SIG-M5 treated with dmso at 0.1 percent for 504 hours (cell line): ENCODE measurements around the gene CCL20.
"Not testable (repeated sequence)": the region's sequence is repeated elsewhere in the genome, so short reads cannot be mapped to it uniquely, and the experiment has no call there.

Experiments
- DNase-seq: peaks from one replicate; lab custom pipeline; 2025; ENCODE audit not compliant: unreplicated experiment; lab: John Stamatoyannopoulos, UW

CCL20 gene

GRCh38 chr2:227829337-227829736 is 15.7 kb downstream of the CCL20 start:
- DNase-seq = peak; percentile 50

DNA sequence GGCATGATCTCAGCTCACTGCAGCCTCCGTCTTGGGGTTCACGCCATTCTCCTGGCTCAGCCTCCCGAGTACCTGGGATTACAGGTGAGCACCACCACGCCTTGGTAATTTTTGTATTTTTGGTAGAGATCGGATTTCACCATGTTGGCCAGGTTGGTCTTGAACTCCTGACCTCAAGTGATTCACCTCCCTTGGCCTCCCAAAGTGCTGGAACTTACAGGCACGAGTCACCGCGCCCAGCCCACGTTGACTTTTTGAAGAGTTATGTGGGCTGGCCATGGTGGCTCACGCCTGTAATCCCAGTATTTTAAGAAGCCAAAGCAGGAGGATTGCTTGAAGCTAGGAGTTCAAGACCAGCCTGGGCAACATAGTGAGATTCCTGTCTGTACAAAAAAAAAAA is 20.8 kb downstream of the CCL20 start:
- DNase-seq = no peak

GRCh38 chr2:227834916-227835650 is 21.4 kb downstream of the CCL20 start:
- peak; percentile 59 for DNase-seq

- not testable (repeated sequence) for DNase-seq
Observed at GRCh38 chr2:227839339-227840129, 25.9 kb downstream of the CCL20 start.

GRCh38 chr2:227846831-227847230 is 33.2 kb downstream of the CCL20 start:
- DNase-seq = no peak

GRCh38 chr2:227848146-227848545 is 34.5 kb downstream of the CCL20 start:
- no peak for DNase-seq

DNA sequence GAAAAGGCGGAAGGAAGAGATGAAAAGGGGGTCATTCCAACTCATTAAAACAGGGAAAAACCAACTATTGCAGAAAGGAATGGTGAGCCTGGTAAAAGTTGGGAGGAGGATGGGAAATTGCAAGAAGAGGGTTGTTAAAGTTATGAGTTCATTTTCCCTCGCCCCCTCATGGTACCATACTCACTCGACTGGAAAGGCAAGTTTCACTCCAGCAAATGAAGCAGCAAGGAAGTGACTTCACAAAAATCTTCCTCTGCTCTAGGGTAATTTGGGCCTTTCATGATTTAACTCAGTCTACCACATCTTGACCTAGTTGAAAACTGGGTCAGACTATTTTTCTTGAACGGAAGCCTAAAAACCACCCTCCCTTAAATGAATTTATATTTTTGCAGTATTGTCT is 34.9 kb downstream of the CCL20 start:
- no peak for DNase-seq

- no peak for DNase-seq
Observed at GRCh38 chr2:227849906-227850305, 36.3 kb downstream of the CCL20 start.

DNA sequence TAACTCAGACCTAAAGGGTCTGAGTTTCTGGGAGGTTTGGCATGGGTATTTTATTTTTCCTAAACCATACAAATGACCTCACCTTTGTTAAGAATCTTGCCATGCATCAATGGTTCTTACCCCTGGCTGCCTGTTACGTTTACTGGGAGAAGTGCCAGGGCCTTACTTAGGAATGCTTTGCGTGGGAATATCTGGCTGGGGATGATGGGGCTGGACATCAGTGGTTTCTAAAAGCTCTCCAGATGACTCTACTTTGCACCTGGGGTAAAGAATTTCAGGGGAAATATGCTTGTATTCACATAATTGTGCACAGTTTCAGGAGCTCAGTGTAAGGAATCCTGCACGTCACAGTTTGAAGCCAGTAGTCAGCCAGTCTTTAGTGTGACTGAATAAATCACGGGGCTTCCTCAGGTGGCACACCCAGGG is 39.6 kb downstream of the CCL20 start:
- no peak for DNase-seq

GRCh38 chr2:227853765-227854271 is 40.2 kb downstream of the CCL20 start:
- DNase-seq = no peak

DNA sequence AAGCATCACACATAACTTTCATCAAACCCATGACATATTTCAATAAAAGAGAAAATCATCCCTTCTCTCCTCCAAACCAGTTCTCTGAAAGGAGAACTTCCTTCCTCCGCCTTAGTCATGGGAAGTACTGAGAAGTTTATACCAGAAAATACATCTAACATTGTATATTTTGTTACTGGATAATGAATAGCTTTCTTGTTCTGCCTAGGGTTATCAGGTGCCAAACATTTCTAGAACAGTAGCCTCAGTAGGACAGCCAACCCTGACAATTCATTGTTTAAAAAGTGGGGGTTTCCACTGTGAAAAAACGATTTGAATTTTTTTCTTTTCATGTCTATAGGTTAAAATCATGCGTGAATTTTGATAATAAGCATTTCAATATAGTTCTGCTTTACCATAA is 41.8 kb downstream of the CCL20 start:
- no peak for DNase-seq

GRCh38 chr2:227856697-227857096 is 43.1 kb downstream of the CCL20 start:
- DNase-seq = no peak

DNA sequence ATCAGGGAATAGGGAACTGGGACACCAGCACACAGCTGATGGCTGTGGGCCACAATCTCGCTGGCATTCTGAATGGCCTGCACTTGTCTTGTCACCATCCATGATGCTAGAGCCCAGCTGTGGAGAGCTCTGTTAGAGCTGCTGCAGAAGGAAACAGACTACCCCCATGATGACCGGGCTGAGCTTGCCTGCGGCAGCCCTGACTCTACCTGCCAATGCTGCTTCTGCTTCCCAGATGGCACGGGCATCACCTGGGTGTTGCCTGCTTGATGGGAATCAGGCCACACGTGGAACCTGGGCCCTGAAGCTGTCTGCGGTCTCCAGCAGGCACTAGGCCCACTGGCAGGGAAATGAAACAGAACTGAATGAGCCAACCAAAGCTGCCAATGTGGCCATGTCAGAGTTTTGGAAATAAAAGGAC is 46.6 kb downstream of the CCL20 start:
- DNase-seq = no peak

- DNase-seq = no peak
Observed at GRCh38 chr2:227861011-227861410, 47.4 kb downstream of the CCL20 start.

DNA sequence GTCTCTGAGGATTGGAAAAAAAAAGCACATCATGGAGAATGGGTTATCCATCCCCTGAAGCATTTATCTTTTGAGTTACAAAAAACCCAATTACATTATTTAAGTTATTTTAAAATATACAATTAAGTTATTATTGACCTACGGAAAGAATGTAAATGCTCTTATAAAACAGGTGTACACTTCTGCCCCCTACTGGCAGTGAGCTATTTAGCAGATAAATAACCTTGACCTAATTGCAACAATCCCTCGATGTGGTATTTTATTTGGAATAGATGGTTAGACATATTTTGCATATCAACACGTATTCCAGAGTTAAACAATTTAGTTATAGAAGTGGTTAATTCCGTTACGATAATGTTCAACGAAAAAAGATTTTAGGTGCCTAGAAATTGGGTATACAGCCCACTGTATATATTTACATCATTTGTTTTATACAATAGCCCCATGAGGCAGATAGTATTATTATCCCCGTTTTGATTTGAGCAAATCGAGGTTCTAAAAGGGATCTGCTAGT is 48.6 kb downstream of the CCL20 start:
- peak; percentile 43 for DNase-seq

DNA sequence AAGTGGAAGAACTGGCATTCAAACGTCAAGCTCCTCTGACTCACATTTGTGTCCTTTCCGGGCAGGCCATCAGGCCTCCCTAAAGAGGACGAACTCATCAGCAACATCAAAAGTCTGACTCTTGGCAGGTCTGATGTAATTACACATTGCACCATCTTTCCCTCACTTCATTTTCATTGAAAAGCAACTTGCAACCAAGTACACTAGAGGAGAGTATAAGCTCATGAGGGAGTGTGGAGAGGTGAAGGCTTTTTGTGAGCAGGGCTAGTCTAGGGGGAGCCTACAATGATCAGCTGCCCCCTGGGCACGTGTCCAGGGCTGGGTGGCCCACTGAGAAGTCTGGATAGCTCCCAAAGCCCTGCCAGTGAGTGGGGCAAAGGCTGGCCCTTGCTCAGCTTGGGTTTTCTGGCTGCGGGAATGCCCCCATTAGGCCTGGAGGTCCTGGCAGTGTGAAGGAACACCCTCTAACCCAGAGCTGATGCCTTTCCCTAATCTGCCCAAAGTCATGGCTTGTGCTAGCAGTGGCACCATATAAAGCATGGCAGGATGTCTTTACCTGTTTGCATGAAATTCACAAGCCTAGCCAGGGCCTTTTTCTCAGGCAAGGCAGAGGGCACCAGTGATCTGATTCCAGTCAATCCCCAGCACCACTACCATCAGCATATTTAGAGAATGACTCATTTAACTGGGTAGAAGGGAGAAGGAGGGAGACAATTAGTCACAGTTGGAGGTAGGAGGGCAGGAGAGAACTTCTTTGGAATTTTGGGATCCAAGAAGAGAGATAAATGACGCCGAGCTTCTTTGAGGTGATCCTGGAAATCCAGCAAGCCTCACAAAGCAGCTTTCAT is 49.3 kb downstream of the CCL20 start:
- DNase-seq = no peak

GRCh38 chr2:227864161-227864756 is 50.6 kb downstream of the CCL20 start:
- DNase-seq = no peak

- no peak for DNase-seq
Observed at GRCh38 chr2:227865291-227865690, 51.6 kb downstream of the CCL20 start.
